HUES64 (cell line): Measurements from ENCODE around the gene RARA.
"Not testable (repeated sequence)": the region's sequence is repeated elsewhere in the genome, so short reads cannot be mapped to it uniquely, and the experiment has no call there.

Experiments used
- H3K27ac ChIP-seq: 2 replicates; pipeline ENCODE4 v1.7.0; 2013; ENCODE audit warnings: low read depth, low read length, inconsistent platforms
- H3K27me3 ChIP-seq: 2 replicates; pipeline ENCODE4 v1.6.1; 2013; ENCODE audit warnings: mild to moderate bottlenecking, low read length; ENCODE audit not compliant: insufficient read depth
- H3K36me3 ChIP-seq: 2 replicates; pipeline ENCODE4 v1.6.1; 2013; ENCODE audit warnings: mild to moderate bottlenecking, low read length; ENCODE audit not compliant: insufficient read depth
- H3K4me1 ChIP-seq: 2 replicates; pipeline ENCODE4 v1.6.1; 2013; ENCODE audit warnings: mild to moderate bottlenecking, low read length, moderate library complexity; ENCODE audit not compliant: insufficient read depth
- H3K4me3 ChIP-seq: 2 replicates; pipeline ENCODE4 v1.5.1; 2013; ENCODE audit warnings: mild to moderate bottlenecking, low read length, moderate library complexity
- H3K9ac ChIP-seq: 2 replicates; pipeline ENCODE4 v1.6.1; 2013; ENCODE audit warnings: mild to moderate bottlenecking, low read depth, low read length
- H3K9me3 ChIP-seq: 2 replicates; pipeline ENCODE4 v1.6.1; 2013; ENCODE audit warnings: low read depth, low read length; ENCODE audit not compliant: insufficient read depth
- WGBS: fragments of 150-250, 120-280 bp; methylation state at CpG from one replicate; pipeline ENCODE4 v1.1.7; 2013; ENCODE audit warnings: missing lambda C conversion rate; 5-methylcytosine and 5-hydroxymethylcytosine counted together

Gene RARA

DNA sequence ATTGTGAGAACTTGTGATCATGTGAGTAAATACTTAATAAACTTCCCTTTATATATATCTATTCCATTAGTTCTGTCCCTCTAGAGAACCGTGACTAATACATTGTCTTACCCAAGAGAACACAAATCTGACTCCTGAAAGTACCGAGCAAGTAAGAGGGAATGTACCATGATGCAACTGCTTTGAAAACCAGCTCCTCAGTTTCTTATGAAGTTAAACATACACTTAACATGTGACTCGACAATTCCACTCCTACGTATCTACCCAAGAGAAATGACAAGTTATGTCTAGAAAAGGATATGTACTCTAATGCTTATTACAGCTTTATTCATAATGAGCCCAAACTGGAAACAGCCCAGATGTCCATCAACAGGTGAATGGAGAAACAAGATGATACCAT lies 64.3 kb downstream of the RARA start:
- 92% methylated on average over 4 of the region's 4 CpGs for WGBS
- Histone ChIP-seq H3K27me3 (no peaks in the 10 kb centered on the region), H3K36me3 (no peaks in the 10 kb centered on the region), H3K4me3 (no peak overlapping the region), H3K9me3 (no peaks in the 10 kb centered on the region), H3K4me1 (no peaks in the 10 kb centered on the region), H3K9ac (no peak overlapping the region), H3K27ac (no peak overlapping the region)

- H3K9ac ChIP-seq = no peak overlapping the region
- no peak overlapping the region for H3K27ac ChIP-seq
- no peaks in the 10 kb centered on the region for H3K4me1 ChIP-seq
- no peaks in the 10 kb centered on the region for H3K36me3 ChIP-seq
- H3K9me3 ChIP-seq = no peaks in the 10 kb centered on the region
- H3K27me3 ChIP-seq = no peaks in the 10 kb centered on the region
- H3K4me3 ChIP-seq = no peak overlapping the region
- 92% methylated on average over 7 of the region's 8 CpGs for WGBS
These were observed 65.0 kb downstream of the RARA start for GRCh38 chr17:40373999-40374398.

DNA sequence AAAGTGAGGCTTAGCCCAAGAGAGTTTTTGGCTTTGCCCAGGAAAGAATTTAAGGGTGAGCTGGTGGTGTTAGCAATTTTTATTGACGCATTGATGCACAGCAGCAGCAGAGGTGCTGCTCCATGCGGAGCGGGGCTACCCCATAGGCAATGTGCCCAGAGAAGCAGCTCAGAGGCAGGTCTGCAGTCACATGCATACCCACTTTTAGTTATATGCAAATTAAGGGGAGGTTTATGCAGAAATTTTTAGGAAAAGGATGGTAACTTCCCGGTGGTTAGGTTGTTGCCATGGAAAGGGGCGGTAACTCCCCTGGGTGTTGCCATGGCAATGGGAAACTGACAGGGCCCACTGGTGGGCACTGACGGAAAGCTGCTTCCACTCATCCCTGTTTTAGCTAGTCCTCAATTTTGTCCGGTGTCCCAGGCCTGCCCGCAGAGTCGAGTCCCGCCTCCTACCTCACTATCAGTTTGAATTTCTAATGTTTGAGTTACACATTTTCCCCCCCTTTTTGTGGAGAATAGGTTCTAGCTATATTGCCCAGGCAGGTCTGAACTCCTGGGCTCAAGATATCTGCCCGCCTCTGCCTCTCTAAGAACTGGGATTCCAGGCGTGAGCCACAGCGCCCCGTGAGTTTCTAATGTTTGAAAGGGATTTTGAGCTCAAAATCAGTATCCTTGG lies 66.0 kb downstream of the RARA start:
- Histone ChIP-seq H3K4me3 (no peak overlapping the region), H3K9ac (no peak overlapping the region), H3K27me3 (no peaks in the 10 kb centered on the region), H3K9me3 (no peaks in the 10 kb centered on the region), H3K4me1 (no peaks in the 10 kb centered on the region), H3K27ac (no peak overlapping the region), H3K36me3 (no peaks in the 10 kb centered on the region)
- 87% methylated on average over 14 of the region's 14 CpGs for WGBS

DNA sequence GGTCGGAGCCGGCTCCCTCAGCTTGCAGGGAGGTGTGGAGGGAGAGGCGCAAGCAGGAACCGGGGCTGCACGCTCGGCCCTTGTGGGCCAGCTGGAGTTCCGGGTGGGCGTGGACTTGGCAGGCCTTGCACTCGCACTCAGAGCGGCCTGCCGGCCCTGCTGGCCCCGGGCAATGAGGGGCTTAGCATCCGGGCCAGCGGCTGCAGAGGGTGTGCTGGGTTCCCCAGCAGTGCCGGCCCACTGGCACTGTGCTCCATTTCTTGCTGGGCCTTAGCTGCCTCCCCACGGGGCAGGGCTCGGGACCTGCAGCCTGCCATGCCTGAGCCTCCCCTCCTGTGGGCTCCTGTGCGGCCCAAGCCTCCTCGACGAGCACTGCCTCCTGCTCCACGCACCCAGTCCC lies 66.8 kb downstream of the RARA start:
- WGBS = 94% methylated on average over 21 of the region's 21 CpGs
- not testable (repeated sequence) for H3K36me3 ChIP-seq, H3K9ac ChIP-seq, H3K4me3 ChIP-seq, H3K4me1 ChIP-seq, H3K27me3 ChIP-seq, H3K27ac ChIP-seq, H3K9me3 ChIP-seq

DNA sequence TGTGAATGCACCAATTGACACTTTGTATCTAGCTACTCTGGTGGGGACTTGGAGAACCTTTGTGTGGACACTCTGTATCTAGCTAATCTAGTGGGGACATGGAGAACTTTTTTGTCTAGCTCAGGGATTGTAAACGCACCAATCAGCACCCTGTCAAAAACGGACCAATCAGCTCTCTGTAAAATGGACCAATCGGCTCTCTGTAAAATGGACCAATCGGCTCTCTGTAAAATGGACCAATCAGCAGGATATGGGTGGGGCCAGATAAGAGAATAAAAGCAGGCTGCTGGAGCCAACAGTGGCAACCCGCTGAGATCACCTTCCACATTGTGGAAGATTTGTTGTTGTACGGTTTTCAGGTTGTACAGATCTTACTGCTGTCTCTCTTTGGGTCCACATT lies 67.6 kb downstream of the RARA start:
- H3K9me3 ChIP-seq, H3K4me3 ChIP-seq, H3K36me3 ChIP-seq, H3K4me1 ChIP-seq, H3K27me3 ChIP-seq, H3K27ac ChIP-seq, H3K9ac ChIP-seq: not testable (repeated sequence)
- 79% methylated on average over 6 of the region's 6 CpGs for WGBS

DNA sequence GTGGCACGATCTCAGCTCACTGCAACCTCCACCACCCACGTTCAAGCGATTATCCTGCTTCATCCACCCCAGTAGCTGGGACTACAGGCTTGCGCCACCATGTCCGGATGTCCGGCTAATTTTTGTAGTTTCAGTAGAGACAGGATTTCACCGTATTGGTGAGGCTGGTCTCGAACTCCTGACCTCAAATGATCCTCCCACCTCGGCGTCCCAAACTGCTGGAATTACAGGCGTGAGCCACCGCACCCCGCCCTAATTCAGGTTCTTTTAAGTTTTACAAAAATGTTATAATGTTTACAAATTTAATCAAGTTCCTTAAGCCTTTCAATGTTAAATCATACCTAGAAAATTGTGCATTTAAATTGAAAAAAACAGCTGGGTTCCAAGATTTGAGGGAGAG lies 68.9 kb downstream of the RARA start:
- no peak overlapping the region for H3K4me3 ChIP-seq
- no peaks in the 10 kb centered on the region for H3K27me3 ChIP-seq
- no peaks in the 10 kb centered on the region for H3K4me1 ChIP-seq
- H3K36me3 ChIP-seq = no peaks in the 10 kb centered on the region
- 96% methylated on average over 13 of the region's 13 CpGs for WGBS
- no peaks in the 10 kb centered on the region for H3K9me3 ChIP-seq
- H3K9ac ChIP-seq = no peak overlapping the region
- no peak overlapping the region for H3K27ac ChIP-seq

- Histone ChIP-seq H3K9ac (no peak overlapping the region), H3K36me3 (no peaks in the 10 kb centered on the region), H3K4me3 (no peak overlapping the region), H3K4me1 (no peaks in the 10 kb centered on the region), H3K27ac (no peak overlapping the region), H3K27me3 (no peaks in the 10 kb centered on the region), H3K9me3 (no peaks in the 10 kb centered on the region)
- WGBS = 91% methylated on average over 7 of the region's 7 CpGs
These were observed 70.0 kb downstream of the RARA start for GRCh38 chr17:40378966-40379365.

GRCh38 chr17:40382251-40382650 lies 73.3 kb downstream of the RARA start:
- WGBS = 93% methylated on average over 4 of the region's 4 CpGs
- H3K4me1 ChIP-seq = no peaks in the 10 kb centered on the region

DNA sequence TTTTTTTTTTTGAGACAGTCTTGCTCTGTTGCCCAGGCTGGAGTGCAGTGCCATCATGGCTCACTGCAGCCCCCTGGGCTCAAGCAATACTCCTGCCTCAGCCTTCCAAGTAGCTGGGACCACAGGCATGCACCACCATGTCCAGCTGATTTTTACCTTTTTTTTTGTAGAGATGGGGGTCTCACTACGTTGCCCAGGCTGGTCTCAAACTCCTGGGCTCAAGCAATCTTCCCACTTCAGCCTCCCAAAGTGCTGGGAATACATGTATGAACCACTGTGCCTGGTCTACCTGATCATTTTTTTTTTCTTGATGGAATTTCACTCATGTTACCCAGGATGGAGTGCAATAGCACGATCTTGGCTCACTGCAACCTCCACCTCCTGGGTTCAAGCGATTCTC lies 77.6 kb downstream of the RARA start:
- H3K4me3 ChIP-seq, H3K4me1 ChIP-seq, H3K9ac ChIP-seq, H3K9me3 ChIP-seq, H3K27me3 ChIP-seq, H3K27ac ChIP-seq: not testable (repeated sequence)
- peaks cover 42% of the 10 kb centered on the region for H3K36me3 ChIP-seq
- 92% methylated on average over 3 of the region's 3 CpGs for WGBS

More at GRCh38 chr17:40382251-40382650, 73.3 kb downstream of the RARA start:
- no peaks in the 10 kb centered on the region for H3K27me3 ChIP-seq
- no peaks in the 10 kb centered on the region for H3K9me3 ChIP-seq
- no peak overlapping the region for H3K27ac ChIP-seq
- no peak overlapping the region for H3K4me3 ChIP-seq
- H3K36me3 ChIP-seq = no peaks in the 10 kb centered on the region
- no peak overlapping the region for H3K9ac ChIP-seq

DNA sequence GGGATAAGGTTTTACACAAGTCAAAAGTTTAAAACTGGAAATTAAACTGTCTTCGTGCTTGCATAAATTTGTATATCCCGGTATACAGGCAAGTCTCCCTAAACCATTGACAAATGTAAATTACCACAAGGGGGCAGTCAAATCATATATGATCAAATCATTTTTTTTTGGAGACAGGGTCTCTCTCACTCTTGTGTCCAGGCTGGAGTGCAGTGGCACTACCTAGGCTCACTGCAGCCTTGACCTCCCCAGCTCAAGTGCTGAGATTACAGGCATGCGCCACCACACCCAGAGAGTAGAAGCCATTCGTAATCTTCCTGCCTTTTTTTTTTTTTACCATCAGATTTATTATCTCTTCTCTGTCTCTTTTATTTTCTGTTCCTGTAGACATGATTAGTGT lies 90.2 kb downstream of the RARA start:
- no peaks in the 10 kb centered on the region for H3K27me3 ChIP-seq
- H3K9me3 ChIP-seq = no peaks in the 10 kb centered on the region
- WGBS = 91% methylated on average over 4 of the region's 4 CpGs
- H3K9ac ChIP-seq = no peak overlapping the region
- H3K4me3 ChIP-seq = no peak overlapping the region
- no peaks in the 10 kb centered on the region for H3K4me1 ChIP-seq
- H3K36me3 ChIP-seq = peaks cover 100% of the 10 kb centered on the region
- H3K27ac ChIP-seq = no peak overlapping the region

GRCh38 chr17:40402668-40403067 lies 93.7 kb downstream of the RARA start:
- Histone ChIP-seq H3K27ac (no peak overlapping the region), H3K36me3 (peaks cover 99% of the 10 kb centered on the region), H3K9me3 (no peaks in the 10 kb centered on the region), H3K4me1 (no peaks in the 10 kb centered on the region), H3K4me3 (no peak overlapping the region), H3K9ac (no peak overlapping the region), H3K27me3 (no peaks in the 10 kb centered on the region)
- WGBS = 97% methylated on average over 1 of the region's 1 CpG

- no peaks in the 10 kb centered on the region for H3K27me3 ChIP-seq
- peaks cover 97% of the 10 kb centered on the region for H3K36me3 ChIP-seq
- no peak overlapping the region for H3K27ac ChIP-seq
- WGBS = 94% methylated on average over 3 of the region's 3 CpGs
- H3K9me3 ChIP-seq = no peaks in the 10 kb centered on the region
- no peaks in the 10 kb centered on the region for H3K4me1 ChIP-seq
- no peak overlapping the region for H3K9ac ChIP-seq
- no peak overlapping the region for H3K4me3 ChIP-seq
These were observed 95.0 kb downstream of the RARA start for GRCh38 chr17:40404003-40404402.
